Measurements from ENCODE around the gene FOXP1.

Gene FOXP1

DNA sequence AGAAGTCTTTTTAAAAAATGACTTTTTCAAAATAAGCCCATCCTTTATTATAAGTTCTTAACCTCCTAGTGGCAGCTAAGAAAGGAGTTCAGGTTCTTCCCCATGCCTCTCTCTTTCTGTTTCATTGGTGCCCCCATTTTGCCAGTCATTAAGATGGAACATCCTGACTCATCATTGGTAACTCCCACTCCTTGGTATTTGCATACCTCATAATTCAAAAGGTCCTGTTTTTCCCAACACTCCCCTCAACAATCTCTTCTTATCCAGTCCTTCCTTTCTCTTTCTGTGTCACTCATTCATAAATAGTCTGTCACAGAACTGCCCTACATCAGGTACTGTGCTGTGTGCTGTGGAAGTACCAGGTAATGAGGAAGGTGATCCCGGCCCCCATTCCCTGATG, 394.0 kb downstream of the FOXP1 start:
- Histone ChIP-seq H3K27me3 (replicated peaks; ENCODE audit: control insufficient read depth, insufficient read depth, low read length) (no peaks in the 10 kb centered on the region), H3K4me3 (replicated peaks; ENCODE audit: low read depth, low read length) (no peak overlapping the region), H3K36me3 (ENCODE audit: control insufficient read depth, insufficient read depth, low read length) (no peaks in the 10 kb centered on the region)
- DNase-seq (ENCODE audit: extremely low read depth, insufficient read length), result no peak
- no peak for TF ChIP-seq CTCF (IDR thresholded peaks at IDR 0.05; ENCODE audit: insufficient read depth, low read length, poor library complexity, severe bottlenecking)

DNA sequence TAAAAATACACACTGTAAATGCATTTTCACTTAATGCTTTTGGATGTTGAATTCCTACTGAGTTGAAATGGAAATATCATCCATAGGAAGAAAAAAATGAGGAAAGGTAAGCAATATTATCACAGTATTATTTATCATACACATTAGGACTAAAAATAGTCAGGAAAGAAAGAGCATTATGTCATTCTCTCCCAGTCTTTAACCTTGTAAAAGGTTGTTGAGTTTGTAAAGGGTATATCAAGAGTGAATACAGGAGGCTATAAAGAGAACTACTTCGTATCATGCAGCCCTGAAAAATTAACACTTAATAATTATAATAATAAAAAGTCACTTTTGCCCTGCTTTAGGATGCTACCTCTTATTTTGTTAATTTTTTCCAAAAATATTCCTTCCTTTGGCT, 395.8 kb downstream of the FOXP1 start:
- H3K27me3 ChIP-seq (replicated peaks; ENCODE audit: control insufficient read depth, insufficient read depth, low read length), result no peaks in the 10 kb centered on the region
- TF ChIP-seq CTCF (IDR thresholded peaks at IDR 0.05; ENCODE audit: insufficient read depth, low read length, poor library complexity, severe bottlenecking), result no peak
- no peak for DNase-seq (ENCODE audit: extremely low read depth, insufficient read length)
- H3K36me3 ChIP-seq (ENCODE audit: control insufficient read depth, insufficient read depth, low read length), result no peaks in the 10 kb centered on the region
- H3K4me3 ChIP-seq (replicated peaks; ENCODE audit: low read depth, low read length), result no peak overlapping the region

DNA sequence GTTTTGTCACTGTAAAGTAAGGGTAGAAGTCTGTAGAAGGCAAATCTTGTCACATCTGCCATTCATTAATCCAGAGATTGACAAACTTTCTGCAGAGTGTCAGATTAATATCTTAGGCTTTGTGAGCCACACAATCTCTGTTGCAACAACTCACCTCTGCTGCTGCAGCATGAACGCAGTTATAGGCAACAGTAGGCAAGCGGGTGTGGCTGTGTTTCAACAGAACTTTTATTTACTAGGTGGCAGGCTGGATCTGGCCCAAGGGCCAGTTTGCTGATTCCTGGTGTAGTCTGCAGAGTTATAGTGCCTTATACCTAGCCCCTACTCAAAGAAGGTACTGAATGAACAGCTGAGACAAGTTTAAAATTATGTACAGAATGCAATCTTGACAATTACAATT, 396.7 kb downstream of the FOXP1 start:
- no peak overlapping the region for H3K4me3 ChIP-seq (replicated peaks; ENCODE audit: low read depth, low read length)
- no peak for TF ChIP-seq CTCF (IDR thresholded peaks at IDR 0.05; ENCODE audit: insufficient read depth, low read length, poor library complexity, severe bottlenecking)
- H3K36me3 ChIP-seq (ENCODE audit: control insufficient read depth, insufficient read depth, low read length), result no peaks in the 10 kb centered on the region
- no peaks in the 10 kb centered on the region for H3K27me3 ChIP-seq (replicated peaks; ENCODE audit: control insufficient read depth, insufficient read depth, low read length)
- DNase-seq (ENCODE audit: extremely low read depth, insufficient read length), result no peak

DNA sequence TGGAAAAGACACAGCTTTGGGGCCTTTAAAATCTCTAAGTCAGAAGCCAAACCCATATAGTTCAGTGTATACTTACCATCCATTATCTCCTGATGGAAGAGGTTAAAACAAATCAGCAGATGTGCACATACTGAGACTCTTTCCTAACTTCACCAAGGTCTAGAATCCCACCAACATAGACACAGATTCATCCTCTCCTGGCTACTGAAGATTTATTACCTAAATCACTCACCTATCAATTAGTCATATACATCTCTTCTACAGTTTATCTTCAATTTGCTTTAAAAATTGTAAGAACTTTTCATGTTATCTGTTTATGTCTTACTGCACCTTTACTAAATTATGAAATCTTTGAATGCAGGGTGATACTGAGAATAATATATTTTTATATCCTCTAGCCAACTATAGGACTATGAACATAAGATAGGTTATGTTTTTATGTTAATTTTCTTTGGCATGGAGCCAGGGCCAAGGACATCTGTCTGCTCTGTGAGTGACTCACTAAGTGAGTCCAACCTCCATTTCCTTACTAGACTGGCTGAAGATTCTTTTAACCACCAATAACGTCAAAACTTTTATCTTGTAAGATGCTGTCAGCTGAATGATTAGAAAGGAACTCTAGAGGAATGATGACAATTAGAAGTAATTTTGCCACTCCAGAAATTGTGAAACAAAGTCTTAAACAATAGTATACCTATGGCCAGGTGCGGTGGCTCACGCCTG, 397.6 kb downstream of the FOXP1 start:
- DNase-seq (ENCODE audit: extremely low read depth, insufficient read length), result no peak
- H3K27me3 ChIP-seq (replicated peaks; ENCODE audit: control insufficient read depth, insufficient read depth, low read length), result no peaks in the 10 kb centered on the region
- no peak for TF ChIP-seq CTCF (IDR thresholded peaks at IDR 0.05; ENCODE audit: insufficient read depth, low read length, poor library complexity, severe bottlenecking)
- no peaks in the 10 kb centered on the region for H3K36me3 ChIP-seq (ENCODE audit: control insufficient read depth, insufficient read depth, low read length)
- no peak overlapping the region for H3K4me3 ChIP-seq (replicated peaks; ENCODE audit: low read depth, low read length)

GRCh38 chr3:71184252-71184651, 399.3 kb downstream of the FOXP1 start:
- no peak for TF ChIP-seq CTCF (IDR thresholded peaks at IDR 0.05; ENCODE audit: insufficient read depth, low read length, poor library complexity, severe bottlenecking)
- no peak for DNase-seq (ENCODE audit: extremely low read depth, insufficient read length)
- Histone ChIP-seq H3K4me3 (replicated peaks; ENCODE audit: low read depth, low read length) (no peak overlapping the region), H3K36me3 (ENCODE audit: control insufficient read depth, insufficient read depth, low read length) (no peaks in the 10 kb centered on the region), H3K27me3 (replicated peaks; ENCODE audit: control insufficient read depth, insufficient read depth, low read length) (no peaks in the 10 kb centered on the region)

DNA sequence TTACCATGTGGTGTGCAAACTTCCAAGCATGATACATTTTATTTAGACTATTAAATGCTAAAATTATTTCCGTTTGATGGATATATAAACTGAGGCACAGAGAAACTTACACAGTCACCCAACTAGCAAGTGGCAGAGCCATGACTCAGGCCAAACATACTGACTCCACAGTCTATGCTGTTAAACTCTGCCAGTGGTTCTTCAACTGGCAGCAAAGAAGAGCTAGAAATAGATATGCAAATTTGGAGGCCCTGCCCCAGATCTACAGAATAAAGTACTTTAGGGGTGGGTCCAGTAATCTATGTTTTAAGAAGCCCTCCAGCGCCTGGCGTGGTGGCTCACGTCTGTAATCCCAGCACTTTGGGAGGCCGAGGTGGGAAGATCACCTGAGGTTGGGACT, 400.0 kb downstream of the FOXP1 start:
- Histone ChIP-seq H3K36me3 (ENCODE audit: control insufficient read depth, insufficient read depth, low read length) (no peaks in the 10 kb centered on the region), H3K4me3 (replicated peaks; ENCODE audit: low read depth, low read length) (no peak overlapping the region), H3K27me3 (replicated peaks; ENCODE audit: control insufficient read depth, insufficient read depth, low read length) (no peaks in the 10 kb centered on the region)
- no peak for TF ChIP-seq CTCF (IDR thresholded peaks at IDR 0.05; ENCODE audit: insufficient read depth, low read length, poor library complexity, severe bottlenecking)
- DNase-seq (ENCODE audit: extremely low read depth, insufficient read length), result no peak
